Stimulated activated CD4-positive, alpha-beta T cell treated with anti-CD3 and anti-CD28 coated beads, Interleukin-15, amount 100 ng/mL, for 24 hours (primary cell): ENCODE measurements around the gene MAPKAP1.
A peak's percentile ranks its signal among the peaks of the same experiment; 100 is the strongest.

Experiments
- DNase-seq: peaks from one replicate; pipeline ENCODE4 v3.0.0-alpha.2; 2020

MAPKAP1 gene

DNA sequence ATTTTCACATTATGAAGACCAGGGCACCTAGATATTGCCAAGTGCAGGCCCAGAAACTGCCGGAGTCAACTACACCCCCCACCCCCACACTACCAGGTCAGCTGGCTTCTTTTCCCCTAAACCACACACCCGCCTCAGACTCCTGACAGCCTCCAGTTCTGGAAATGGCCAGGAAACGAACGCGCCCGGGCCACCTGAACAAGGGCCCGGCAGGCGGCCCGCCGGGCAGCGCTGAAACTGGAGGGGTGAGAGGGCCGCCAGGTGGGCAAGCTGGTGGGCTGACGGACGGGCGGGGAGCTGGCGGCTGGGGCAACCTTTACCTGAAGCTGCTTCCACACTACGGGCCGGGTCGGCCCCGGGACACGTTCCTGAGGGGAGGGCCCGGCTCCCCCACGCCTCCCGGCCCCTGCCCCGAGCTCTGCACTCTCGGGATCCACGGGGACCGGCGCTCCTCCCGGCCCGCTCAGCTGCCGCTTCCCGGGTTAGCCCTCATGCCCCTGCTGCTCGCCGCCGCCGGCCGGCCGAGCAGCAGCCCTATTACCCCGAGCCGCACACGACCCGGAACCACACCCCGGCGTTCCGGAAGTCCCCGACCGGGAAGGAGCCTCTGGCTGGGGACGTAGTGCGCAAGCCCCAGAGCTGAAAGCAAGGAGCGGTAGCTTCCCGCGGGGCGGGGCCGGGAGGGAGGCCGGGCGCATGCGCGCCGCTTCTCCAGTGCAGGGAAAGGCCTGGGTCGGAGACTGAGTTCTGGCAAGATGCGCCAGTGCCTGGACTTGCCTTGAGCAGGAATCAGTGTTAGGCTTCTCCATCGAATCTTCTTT, at the start of gene MAPKAP1:
Gene MAPKAP1 (minus strand): TSS at position 558 of the 821 bp plus-strand sequence. CDS start 34,634 bp downstream, outside the sequence.
- DNase-seq: peak; percentile 98

DNA sequence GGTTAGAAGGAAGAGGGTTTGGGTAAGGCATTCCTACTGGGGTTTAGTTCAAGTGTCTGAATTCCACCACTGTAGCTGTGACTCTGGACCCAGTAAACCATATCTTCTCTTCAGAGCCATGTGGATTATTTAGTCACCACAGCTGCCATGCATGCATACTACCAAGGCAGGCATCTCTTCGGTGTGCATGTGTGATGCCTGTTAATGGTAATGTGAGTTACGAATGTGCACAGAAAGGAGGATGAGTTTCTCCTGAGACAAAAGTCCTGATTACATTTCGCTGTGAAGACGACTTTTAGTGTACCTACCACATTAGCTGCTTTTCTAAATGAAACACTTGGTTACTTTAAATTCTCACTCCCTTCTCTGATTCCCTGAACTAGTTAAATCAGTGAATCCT, 49.5 kb upstream of the MAPKAP1 start:
- no peak for DNase-seq

DNA sequence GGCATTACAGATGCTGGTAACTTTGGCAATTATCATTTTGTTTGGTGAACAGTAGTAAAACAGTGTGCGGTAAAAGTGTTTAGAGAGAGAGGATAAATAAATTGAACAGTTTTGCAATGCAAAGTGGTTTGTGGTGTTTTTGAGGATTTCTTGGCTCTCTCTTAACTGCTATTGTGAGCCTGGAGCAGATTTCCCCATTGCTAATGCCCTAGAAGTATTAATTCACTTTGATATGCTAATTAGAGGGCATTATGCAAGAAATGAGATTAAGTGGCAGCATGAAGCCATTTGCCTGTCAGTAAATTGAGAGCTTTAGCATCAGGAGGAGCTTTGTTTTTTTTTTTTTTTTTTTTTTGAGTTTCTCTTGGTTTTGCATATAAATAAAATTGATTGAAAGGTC, 48.3 kb upstream of the MAPKAP1 start:
- no peak for DNase-seq

DNA sequence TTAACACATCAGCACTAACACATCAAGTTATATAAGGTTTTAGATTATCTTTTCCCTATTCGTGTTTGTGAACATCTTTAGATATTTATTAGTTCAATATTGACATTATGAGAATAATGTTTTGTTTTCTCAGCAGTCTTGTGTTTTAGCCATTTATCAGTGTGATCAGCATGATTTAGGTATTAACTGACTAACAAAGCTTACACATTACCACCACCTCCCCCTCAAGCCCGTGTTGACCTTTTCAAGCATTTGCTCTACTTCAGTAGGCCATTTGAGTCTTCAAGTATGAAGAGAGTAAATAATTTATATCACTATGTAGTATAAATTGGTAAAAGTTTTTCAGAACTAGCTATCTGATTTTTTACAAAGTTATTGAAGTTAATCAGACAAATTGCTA, 47.1 kb upstream of the MAPKAP1 start:
- no peak for DNase-seq

DNA sequence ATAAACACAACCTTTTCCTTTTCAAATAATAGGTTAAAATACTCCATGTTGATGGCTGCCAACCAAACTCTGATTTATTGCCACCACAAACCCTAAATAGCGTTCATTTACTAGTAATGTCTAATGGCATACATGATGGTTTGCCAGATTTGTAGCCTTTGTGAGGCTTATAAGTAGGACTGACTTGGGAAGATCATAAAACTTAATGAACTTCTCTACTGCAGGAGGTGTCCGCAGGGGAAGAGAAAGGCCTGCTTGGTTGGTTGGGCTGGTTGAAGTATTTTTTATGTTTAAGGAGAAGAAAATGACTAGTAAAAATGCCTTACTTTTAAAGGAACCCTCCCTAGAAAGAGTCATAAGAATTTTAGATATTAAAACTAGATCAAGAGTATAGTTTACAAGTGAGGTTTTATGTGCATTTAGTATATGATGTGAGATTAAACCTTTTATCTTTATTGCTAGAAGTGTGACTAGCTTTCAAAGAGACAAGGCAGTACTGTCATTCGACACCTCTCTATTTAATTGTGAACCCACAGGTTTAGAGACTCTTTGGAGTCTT, 45.1 kb upstream of the MAPKAP1 start:
- DNase-seq: no peak

DNA sequence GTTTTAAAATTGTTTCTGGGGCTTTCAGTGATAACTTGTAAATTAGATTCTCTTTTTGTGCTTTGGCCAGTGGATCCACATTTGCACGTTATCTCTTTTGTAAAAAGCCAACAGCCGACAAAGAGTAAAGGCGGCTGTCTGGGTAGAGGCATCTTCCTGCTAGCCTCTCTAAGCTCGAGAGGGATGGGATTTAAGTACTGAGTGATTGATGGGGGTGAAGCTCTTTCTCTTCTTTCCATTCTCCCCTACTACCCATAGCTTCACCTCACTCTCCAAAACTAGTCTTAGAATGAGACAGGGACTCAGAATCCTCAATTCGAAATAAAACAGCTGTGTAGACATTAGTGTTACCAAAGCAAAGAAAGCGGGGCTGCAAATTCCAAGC, 43.6 kb upstream of the MAPKAP1 start:
- no peak for DNase-seq

DNA sequence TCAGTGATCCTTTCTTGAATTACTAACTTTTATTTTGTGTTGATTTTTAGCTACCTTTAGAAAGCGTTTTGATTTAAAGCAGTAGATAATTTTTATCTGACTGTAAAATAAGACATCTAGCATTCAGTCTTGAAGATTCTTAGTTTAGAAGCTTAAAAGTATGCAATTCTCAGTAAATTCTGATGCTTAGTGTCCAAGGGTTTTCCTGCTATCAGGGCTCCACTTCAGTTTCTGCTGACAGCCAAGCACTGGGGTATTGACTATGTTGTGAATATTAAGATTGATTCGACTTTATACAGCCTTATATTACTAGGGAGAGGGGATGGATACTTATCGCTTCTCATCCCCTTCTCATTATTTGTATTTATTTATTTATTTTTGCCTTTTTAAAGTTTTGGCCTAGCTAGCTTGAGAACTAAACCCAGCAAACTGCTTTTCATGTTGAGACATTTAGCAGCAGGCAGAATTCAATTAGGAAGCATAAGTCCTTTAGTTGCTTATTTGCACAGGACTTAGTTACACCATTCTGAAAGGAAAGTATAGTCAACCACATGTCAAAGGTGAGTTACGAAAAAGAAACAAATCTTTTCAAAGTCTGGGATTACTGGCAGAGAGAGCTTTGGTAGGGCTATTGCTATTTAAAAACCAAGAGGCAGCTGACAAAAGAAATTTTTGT, 43.1 kb upstream of the MAPKAP1 start:
- no peak for DNase-seq

DNA sequence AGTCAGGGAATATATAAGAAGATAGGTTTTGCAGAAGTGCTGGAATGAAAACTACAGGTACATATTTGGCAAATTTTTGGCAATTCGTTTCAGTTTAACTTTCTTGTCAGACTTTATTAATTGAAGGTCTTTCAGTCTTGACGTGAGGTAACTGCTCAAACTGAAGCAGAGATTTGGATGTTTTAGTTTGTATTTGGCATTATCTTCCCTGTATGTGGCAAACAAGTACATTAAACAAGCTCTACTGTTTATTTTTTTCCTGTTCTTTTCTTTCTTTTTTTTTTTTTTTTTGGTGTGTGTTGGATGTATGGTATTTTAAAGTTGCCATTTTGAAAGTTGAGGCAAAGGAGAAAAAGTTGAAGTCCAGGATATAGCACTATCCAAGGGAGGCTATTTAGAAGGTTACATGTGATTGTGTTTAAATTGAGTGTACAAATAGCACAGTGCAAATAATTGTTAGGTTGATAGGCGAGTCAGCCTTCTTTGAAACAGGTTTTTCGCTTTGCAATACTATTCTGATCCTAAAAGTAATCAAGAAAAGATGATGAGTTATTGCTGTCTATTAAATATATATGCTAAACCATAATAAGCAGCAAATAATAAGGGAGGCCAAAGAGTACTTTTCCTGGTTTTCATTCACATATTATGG, 42.4 kb upstream of the MAPKAP1 start:
- no peak for DNase-seq

DNA sequence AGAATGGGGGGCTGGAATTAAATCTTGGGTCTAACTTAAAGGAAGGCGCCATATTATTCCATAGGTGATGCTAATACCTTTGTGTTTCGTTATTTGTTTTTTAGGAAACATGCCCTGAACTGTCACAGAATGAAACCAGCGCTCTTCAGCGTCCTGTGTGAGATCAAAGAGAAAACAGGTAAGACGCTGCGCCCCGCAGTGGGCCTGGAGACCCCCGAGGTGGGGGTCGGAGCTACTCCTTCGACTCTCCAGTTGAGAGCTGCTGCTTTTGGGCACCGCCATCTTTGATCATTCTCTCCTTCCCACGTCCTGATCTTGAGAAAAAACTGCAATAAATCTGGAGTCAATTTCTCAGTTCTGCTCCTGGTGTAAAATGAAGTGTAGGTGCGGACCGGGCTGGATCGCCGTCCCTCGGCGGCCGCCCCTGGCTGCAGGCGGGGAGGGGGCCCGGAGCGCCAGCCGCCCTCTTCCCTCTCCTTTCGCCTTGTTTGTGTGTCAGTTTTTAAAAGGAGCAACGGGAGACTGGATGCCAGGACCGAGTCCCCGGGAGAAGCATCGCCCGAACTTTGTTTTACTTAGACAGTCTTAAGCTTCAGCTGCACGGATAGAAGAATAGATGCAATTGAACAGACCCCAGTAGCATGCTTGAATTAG, 41.6 kb upstream of the MAPKAP1 start:
- peak; percentile 18 for DNase-seq

DNA sequence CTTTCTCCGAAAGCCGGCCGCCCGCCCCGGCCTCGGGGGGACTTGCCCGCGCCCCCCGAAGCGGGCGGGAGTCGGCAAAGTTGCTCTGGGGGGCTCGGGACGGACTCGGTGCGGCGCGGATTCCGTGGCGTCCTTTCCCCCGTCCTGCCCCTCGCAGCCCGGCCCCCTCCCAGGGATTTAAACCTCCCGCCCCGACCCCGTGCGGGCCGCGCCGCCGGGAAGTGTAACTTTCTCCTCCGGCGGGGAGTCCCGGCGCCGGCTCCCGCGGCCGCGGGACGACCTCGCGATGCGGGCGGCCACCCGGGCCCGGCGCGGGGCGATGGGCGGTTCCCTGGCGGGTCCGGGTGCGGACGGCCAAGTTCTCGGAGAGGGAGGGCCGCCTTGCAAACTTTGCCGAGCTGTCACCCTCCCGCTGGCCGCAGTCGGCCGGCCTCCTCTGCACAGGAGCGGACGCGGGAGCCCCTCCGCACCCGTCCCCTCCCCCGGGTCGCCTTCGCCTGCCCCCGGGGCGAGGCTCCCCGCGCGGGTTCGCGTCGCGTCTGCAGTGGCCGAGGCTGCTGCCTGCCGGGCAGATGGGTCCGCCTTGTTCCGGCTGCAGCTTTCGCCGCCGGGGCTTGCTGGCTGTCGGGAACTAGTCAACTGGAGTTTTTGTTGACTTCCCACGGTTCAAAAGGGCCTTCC, 40.9 kb upstream of the MAPKAP1 start:
- peak; percentile 45 for DNase-seq

DNA sequence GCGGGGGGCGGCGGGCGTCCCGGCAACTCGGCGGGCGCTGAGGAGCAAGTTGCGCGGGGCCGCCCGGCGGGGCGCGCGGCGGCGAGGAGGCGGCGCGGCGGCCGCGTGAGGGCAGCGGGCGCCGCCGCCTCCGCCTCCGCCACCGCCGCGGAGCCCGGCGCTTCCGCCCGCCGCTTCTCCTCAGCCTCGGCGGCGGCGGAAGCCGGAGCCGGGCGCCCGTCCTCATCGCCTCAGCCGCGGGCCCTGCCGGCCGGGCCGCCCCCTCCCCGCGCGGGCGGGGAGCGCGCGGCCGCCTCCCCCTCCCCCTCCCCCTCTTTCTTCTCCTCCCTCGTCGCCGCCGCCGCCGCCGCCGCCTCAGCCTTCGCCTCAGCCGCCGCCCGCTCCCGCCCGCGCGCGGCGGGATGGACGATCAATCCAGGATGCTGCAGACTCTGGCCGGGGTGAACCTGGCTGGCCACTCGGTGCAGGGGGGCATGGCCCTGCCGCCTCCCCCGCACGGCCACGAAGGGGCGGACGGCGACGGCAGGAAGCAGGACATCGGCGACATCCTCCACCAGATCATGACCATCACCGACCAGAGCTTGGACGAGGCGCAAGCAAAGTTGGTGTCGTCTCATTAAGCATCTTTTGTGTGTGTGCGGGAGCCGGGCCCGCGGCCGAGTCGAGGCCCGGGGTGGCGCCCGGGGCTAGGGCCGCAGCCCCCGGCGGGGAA, 40.2 kb upstream of the MAPKAP1 start, which contains the start of gene PBX3:
Gene PBX3 (plus strand): TSS at position 321 of the 712 bp plus-strand sequence.
- peak; percentile 62 for DNase-seq

DNA sequence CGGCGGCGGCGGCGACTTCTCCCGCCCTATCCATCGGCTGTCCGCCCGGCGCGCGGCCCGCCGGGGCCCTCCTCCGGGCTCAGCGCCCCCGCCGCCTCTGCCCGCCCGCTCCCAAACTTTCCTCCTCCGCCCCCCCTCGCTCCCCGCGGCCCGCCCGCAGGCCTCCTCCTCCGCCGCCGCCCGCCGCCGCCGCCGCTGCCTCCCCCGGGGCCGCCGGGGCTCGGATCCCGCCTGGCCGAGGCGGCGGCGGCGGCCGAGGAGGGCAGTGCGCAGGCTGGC, 39.7 kb upstream of the MAPKAP1 start:
- DNase-seq: no peak

DNA sequence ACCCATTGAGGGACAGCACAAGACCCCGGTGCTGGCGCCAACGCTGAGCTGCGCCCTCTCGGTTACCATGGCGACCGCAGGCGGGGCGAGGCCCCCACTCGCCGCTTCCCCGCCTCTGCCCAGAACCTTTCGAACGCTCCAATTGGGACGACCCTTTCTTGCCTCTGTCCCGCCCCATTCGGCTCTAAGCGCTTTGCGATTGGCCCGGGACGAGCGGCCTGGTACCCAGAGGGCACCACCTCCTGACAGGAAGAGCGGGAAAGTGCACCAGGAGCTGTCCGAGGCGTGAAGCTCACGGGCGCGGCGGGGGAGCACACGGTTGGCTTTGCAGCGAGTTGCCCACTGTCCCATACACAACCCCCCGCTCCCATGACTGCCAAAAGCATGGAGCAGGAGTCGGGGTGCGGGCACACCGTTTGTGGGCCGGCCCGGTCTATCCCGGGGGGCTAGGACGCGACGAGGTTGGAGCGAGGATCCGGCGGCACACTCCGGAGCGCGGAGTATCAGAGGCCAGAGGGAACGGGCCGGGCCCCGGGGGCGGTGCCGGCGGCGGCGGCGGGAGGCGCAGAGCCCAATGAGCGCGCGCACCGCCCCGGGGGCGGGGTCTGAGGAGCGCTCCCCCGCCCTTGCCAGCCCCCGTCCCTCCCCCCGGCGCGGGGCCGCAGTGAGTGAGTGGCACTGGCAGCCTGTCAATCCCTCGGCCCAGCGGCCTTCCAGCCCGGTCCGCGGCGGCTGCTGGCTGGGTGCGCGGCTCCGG, 39.2 kb upstream of the MAPKAP1 start:
- DNase-seq: peak; percentile 95

DNA sequence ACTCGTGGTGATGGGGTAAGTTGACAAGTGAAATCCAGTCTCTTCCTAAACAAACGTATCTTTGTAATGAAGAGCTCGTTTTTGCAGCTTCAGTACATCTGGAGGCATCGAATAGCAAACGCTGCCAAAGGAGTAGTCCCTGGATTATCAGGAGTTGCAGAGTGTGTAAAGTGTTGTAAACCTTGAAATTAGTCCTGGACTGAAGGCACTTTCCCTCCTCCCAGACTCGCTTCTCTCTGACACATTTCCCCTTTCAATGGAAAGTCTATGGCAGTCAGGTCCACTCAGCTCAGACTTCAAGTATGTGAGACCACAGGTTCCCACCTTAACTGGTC, 38.6 kb upstream of the MAPKAP1 start:
- DNase-seq: no peak

DNA sequence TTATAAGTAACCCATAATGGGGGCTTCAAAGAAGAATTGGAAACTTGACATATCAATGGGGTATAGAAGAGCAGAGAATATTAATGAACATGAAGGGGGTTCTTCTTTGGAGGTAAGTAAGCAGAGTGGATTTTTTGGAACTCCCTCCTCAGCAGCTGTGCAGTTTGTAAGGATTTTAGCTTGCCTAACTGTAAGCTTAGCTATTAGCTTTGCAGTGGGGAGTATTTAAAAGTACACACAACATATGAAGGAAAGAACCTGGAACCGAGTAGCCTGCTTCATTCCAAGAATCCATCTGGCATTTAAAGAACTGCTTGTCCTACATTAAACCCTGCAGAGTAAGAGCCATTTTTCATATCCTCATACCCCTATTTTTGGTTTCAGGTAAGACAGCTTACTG, 38.0 kb upstream of the MAPKAP1 start:
- DNase-seq: no peak

DNA sequence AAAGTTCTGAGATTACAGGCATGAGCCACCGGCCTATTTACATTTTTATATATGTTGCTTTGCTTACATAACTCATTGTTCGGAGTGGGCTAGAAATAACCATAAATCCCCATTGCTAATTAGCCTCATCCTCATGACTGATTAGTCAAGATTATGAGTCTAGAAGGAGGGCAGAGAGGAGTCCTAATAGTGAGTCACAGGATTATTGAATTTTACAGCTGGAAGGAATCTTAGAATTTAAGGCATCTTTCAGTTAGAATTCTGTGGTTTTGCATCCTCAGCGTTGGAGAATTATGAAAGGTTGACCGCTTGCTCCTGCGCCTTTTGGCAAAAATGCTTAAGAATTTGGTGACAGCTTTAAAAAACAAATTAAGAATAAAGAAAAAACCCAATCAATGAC, 37.6 kb upstream of the MAPKAP1 start:
- no peak for DNase-seq

DNA sequence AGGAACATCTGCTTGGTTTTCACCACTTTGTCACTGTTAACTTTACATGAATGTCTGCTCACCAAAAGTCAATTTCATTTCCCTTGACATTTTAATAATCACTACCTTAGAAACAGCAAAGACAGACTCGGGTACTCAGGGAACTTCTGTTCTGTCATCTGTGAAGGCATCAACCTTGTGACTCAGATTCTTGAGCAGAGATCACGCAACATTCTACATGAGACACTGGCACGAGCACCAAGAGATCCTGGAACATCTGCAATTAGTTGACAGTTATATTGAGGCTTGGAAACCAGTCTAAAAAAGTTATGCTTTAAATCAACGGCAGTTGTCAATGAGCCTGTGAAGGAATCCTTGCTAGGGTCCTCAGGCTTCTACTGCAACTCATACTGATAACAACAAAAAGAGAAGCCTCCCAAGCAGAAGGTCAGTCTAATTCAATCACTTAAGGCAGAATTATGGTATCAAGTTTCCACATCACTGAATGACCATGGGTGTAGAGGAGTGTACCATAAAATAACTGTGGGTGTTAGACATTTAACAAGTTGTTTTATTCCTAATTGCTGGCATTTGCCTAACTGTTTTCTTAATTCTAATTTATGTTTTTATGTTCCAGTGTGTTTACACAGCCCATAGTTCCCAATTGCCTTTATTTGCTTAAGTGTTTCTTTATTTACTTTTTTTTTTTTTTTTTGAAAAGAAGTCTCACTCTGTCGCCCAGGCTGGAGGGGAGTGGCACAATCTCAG, 36.8 kb upstream of the MAPKAP1 start:
- no peak for DNase-seq

DNA sequence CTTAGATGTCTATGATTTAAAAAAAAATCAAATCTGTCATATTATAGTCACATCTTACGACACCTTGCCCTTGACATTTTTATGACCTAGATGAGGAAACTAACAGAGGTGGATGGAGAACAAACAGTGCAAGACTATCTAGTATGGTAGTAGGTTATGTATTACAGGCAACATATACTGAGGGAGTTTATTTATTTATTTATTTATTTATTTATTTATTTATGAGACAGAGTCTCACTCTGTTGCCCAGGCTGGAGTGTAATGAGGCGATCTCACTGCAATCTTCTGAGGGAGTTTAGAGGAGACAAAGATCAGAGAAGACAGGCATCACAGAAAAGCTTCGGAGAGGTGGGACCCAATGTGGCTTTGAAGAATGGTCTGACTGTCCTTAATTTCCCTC, 35.6 kb upstream of the MAPKAP1 start:
- DNase-seq: no peak

DNA sequence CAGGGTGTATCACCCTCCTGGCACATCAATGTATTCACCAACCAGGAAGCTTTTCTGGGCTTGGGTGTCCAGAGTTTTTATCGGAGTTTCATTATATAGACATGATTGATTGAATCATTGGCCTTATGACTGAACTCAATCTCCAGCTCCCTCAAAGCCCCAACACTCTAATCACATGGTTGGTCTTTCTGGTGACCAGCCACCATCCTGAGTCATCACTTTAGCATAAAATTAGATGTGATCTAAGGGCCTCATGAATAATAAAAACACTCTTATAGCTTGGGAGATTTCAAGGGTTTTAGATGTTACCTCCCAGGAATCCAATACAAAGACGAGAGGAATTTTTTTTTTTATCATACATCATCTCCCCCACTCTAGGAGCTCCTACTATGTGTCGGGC, 32.4 kb upstream of the MAPKAP1 start:
- DNase-seq: no peak

DNA sequence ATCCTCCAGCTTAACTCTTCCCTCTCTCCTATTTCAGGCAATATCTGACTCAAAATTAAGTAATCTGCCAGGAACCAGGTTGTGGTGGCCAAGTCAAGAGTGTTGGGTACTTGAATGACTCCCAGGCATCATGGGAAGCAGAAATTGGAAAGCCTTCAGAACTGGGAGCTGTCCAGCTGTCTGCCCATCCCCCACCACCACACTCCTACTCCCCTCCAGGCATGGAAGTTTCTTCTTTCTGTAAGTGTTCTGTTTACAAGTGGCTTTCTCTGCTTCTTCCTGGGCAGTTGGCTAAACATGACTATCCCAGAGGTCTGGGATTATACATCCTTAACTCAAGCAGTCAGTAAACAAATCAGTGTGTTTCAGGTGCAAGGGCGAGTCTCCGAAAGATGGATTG, 25.6 kb upstream of the MAPKAP1 start:
- no peak for DNase-seq

DNA sequence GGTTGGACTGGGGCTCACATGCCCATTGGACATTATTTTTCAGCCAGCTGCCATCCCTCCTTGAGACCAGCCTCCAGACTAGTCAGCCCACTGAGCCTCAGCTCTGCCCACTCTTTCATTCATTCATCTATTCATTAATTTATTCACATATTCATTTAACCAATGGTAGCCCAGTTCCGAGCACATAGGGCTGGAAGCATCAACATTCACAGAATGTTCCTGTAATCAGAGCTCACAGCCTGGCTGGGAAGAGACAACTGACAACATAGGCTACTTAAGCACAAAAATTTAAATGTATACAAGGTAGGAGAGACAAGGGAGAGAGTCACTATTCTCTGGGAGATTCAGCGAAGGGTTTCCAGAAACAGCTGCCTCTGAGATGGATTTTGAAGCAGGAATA, 23.2 kb upstream of the MAPKAP1 start:
- DNase-seq: no peak
